GM12878 (cell line): Measurements from ENCODE around the gene SMG5. TPM values are rescaled to one million over a fixed set of nuclear protein-coding genes. Genes with fewer than 3 reads are reported as not detected.

Source experiments
- ATAC-seq: fragments of 200-7000 bp; cut with Tn5 transposase; 3 replicates; pipeline ENCODE4 v1.9.1; 2020; ENCODE audit warnings: mild to moderate bottlenecking, moderate library complexity
- BruUV-seq: library from RNA; stranded (reverse); fragments of 400-500 nt; replicated peaks from 2 replicates; lab custom pipeline; 2021; lab: Mats Ljungman, UMichigan
- CTCF ChIA-PET: fragments of 300-600 bp; sonication (Branson Sonifier 250); formaldehyde crosslinking; extraction: SDS; loops from one replicate; lab custom pipeline; 2021; ENCODE audit warnings: inconsistent platforms; lab: Yijun Ruan, JAX
- POLR2A ChIA-PET: fragments of 350-600 bp; formaldehyde crosslinking; extraction: SDS; loops from one replicate; lab custom pipeline; 2021; ENCODE audit warnings: inconsistent platforms; lab: Charles Lee
- RAD21 ChIA-PET: fragments of 300-600 bp; sonication (Branson Sonifier 250); formaldehyde crosslinking; loops from one replicate; lab custom pipeline; 2023; ENCODE audit warnings: antibody characterized with exemption; ENCODE audit not compliant: unreplicated experiment; lab: Charles Lee
- SMC1A ChIA-PET: fragments of 300-600 bp; sonication (Branson Sonifier 250); formaldehyde crosslinking; loops from one replicate; lab custom pipeline; 2023; ENCODE audit not compliant: unreplicated experiment, uncharacterized antibody; lab: Charles Lee
- DNase-seq: peaks from one replicate; pipeline ENCODE4 v3.0.0-alpha.2; 2011; ENCODE audit warnings: low read depth, low spot score
- FAIRE-seq: peaks from 3 replicates; lab custom pipeline; 2011; peaks lifted over from hg19 to GRCh38; lab: Jason Lieb, UNC
- H2AFZ ChIP-seq: 2 replicates; pipeline ENCODE4 v1.6.0; 2011; ENCODE audit warnings: low read depth, low read length, control low read depth; ENCODE audit not compliant: control insufficient read depth
- H3K27ac ChIP-seq: 2 replicates; pipeline ENCODE4 v1.5.1; 2011; ENCODE audit warnings: control low read depth; ENCODE audit not compliant: control insufficient read depth, insufficient read depth
- H3K27me3 ChIP-seq, 2 experiments: replicated peaks in 1 of 2; 2 replicates each; pipeline versions ENCODE4 v1.6.0 to v1.6.1; 2011; ENCODE audit warnings: low read length in 1 of 2; ENCODE audit not compliant: control insufficient read depth in 2 of 2, insufficient read depth in 2 of 2
- H3K36me3 ChIP-seq, 2 experiments: 2 replicates each; pipeline ENCODE4 v1.5.1; 2011; ENCODE audit warnings: low read length in 1 of 2; ENCODE audit not compliant: control insufficient read depth in 2 of 2, insufficient read depth in 2 of 2
- H3K4me1 ChIP-seq: 2 replicates; pipeline ENCODE4 v1.6.1; 2011; ENCODE audit warnings: mild to moderate bottlenecking, low read length, moderate library complexity, mixed read lengths; ENCODE audit not compliant: control insufficient read depth, insufficient read depth
- H3K4me2 ChIP-seq: 2 replicates; pipeline ENCODE4 v1.6.0; 2011; ENCODE audit warnings: control low read depth; ENCODE audit not compliant: control insufficient read depth, insufficient read depth
- H3K4me3 ChIP-seq: fragments of 200-600 bp; sonication (generic); 2 replicates; pipeline ENCODE4 v1.5.1; 2016
- H3K79me2 ChIP-seq: 2 replicates; pipeline ENCODE4 v1.6.0; 2011; ENCODE audit warnings: low read length; ENCODE audit not compliant: control insufficient read depth, insufficient read depth
- H3K9ac ChIP-seq: 2 replicates; pipeline ENCODE4 v1.8.0; 2011; ENCODE audit warnings: low read length, control low read depth, mixed read lengths; ENCODE audit not compliant: control insufficient read depth, insufficient read depth
- H3K9me3 ChIP-seq: replicated peaks from 3 replicates; pipeline ENCODE4 v1.5.1; 2011; ENCODE audit warnings: mild to moderate bottlenecking, low read length; ENCODE audit not compliant: control insufficient read depth, insufficient read depth
- H4K20me1 ChIP-seq: 2 replicates; pipeline ENCODE4 v1.6.0; 2011; ENCODE audit not compliant: control insufficient read depth, insufficient read depth
- ASH2L ChIP-seq: fragments of 300-600, 200-600 bp; sonication (generic); IDR thresholded peaks from 2 replicates; pipeline ENCODE4 v1.6.1; 2017; ENCODE audit warnings: low read depth, mild to moderate bottlenecking, borderline replicate concordance
- ATF7 ChIP-seq: fragments of 450-650 bp; IDR thresholded peaks from 2 replicates; pipeline ENCODE4 v1.6.1; 2016; ENCODE audit warnings: low read depth, mild to moderate bottlenecking
- BHLHE40 ChIP-seq, 2 experiments: fragments of 450-650 bp in 1 of 2; IDR thresholded peaks; 2 replicates each; pipeline ENCODE4 v1.6.1; 2011 to 2017; ENCODE audit warnings: low read depth in 2 of 2, borderline replicate concordance in 1 of 2, improper control_type of control experiment in 1 of 2, low read length in 1 of 2, mild to moderate bottlenecking in 1 of 2
- E2F4 ChIP-seq: IDR thresholded peaks from 2 replicates; pipeline ENCODE4 v1.6.1; 2012; ENCODE audit warnings: low read depth, low read length, improper control_type of control experiment
- E2F8 ChIP-seq: fragments of 450-650 bp; IDR thresholded peaks from 2 replicates; pipeline ENCODE4 v1.6.1; 2018; ENCODE audit warnings: mild to moderate bottlenecking, low read depth, moderate library complexity; ENCODE audit not compliant: partially characterized antibody
- ESRRA ChIP-seq: IDR thresholded peaks from 2 replicates; pipeline ENCODE4 v1.6.1; 2012; ENCODE audit warnings: mild to moderate bottlenecking, low read length, improper control_type of control experiment
- KLF5 ChIP-seq: fragments of 450-650 bp; IDR thresholded peaks from 2 replicates; pipeline ENCODE4 v1.6.1; 2014; ENCODE audit warnings: mild to moderate bottlenecking; ENCODE audit not compliant: partially characterized antibody
- MTA2 ChIP-seq: fragments of 450-650 bp; IDR thresholded peaks from 2 replicates; pipeline ENCODE4 v1.6.1; 2016; ENCODE audit warnings: low read depth, mild to moderate bottlenecking, moderate library complexity
- PKNOX1 ChIP-seq: fragments of 450-650 bp; IDR thresholded peaks from 2 replicates; pipeline ENCODE4 v1.6.1; 2016; ENCODE audit warnings: mild to moderate bottlenecking
- POLR2AphosphoS5 ChIP-seq: IDR thresholded peaks from 2 replicates; pipeline ENCODE4 v1.6.1; 2011; ENCODE audit warnings: mild to moderate bottlenecking, low read length, inconsistent platforms
- RAD21 ChIP-seq: IDR thresholded peaks from 2 replicates; pipeline ENCODE4 v1.6.1; 2011; ENCODE audit warnings: mild to moderate bottlenecking, low read depth, low read length, moderate library complexity; ENCODE audit not compliant: insufficient read depth
- RBBP5 ChIP-seq: fragments of 200-600 bp; sonication (generic); conservative IDR thresholded peaks from 2 replicates; pipeline ENCODE4 v1.6.1; 2016
- TARDBP ChIP-seq: IDR thresholded peaks from 2 replicates; pipeline ENCODE4 v1.6.1; 2016; ENCODE audit warnings: borderline replicate concordance
- YY1 ChIP-seq: IDR thresholded peaks from 2 replicates; pipeline ENCODE4 v1.6.1; 2011; ENCODE audit warnings: low read depth, mild to moderate bottlenecking, low read length
- ZBTB11 ChIP-seq: fragments of 450-650 bp; formaldehyde crosslinking; IDR thresholded peaks from 2 replicates; pipeline ENCODE4 v1.5.0; 2022; ENCODE audit warnings: mild to moderate bottlenecking, missing genetic modification characterization
- ZNF274 ChIP-seq: IDR thresholded peaks from one replicate; pipeline ENCODE4 v1.8.0; 2011; ENCODE audit not compliant: insufficient read length, insufficient read depth
- WGBS: methylation state at CpG from one replicate; pipeline ENCODE4 v1.1.6; 2016; ENCODE audit warnings: low lambda C conversion rate; ENCODE audit not compliant: insufficient replicate concordance, insufficient coverage; ENCODE audit errors: missing lambda C conversion rate; 5-methylcytosine and 5-hydroxymethylcytosine counted together
- in situ Hi-C: fragments of 300-500 bp; cut with MboI; formaldehyde crosslinking; loops from 9 replicates; pipeline ENCODE4 v1.14.3; 2018; ENCODE audit warnings: mixed read lengths
- intact Hi-C: fragments of 100-400 bp; cut with micrococcal nuclease; formaldehyde crosslinking; loops from one replicate; pipeline ENCODE4 v1.14.2; 2022; ENCODE audit not compliant: unreplicated experiment
- polyA plus RNA-seq, 11 experiments: library from polyadenylated mRNA; depleted of rRNA in 4 of 11; unstranded in 6 of 11; stranded (reverse) in 5 of 11; fragments of >200 nt; fragmentation: Nextera tagmentation in 4 of 11; fragmentation: Illumina TruSeq in 1 of 11; extraction: Ambion mirVana in 4 of 11; extraction: Trizol in 1 of 11; gene quantifications; 1 replicate in 1 of 11; 2 replicates in 10 of 11; pipeline versions ENCODE4 v1.2.1 to v1.2.3, GENCODE V29; 2011 to 2016; ENCODE audit warnings: inconsistent platforms in 2 of 11, missing spikeins in 2 of 11, low read depth in 1 of 11
- total RNA-seq, 4 experiments: library from RNA; depleted of rRNA in 3 of 4; stranded (reverse); fragments of >200 nt in 3 of 4; fragmentation: Illumina TruSeq in 1 of 4; extraction: Trizol in 1 of 4; gene quantifications; 2 replicates each; pipeline versions ENCODE4 v1.2.1 to v1.2.3, GENCODE V29; 2013 to 2021

Gene SMG5
- total and polyA plus RNA-seq, 10 of the 15 experiments (the other 5 are each of a cell fraction or from before 2014, with no cell fraction given): 0.76 to 61.5 (median 48.8) TPM

- H3K36me3 ChIP-seq: peaks cover 0 to 1% of the 10 kb centered on the region in 2 experiments; a peak in 1 of 4 replicates
- intact Hi-C loops: no loop called here
- ATAC-seq (peak; percentile 73), FAIRE-seq (peak; percentile 66), DNase-seq (no peak)
- no peaks in the 10 kb centered on the region for H3K27me3 ChIP-seq
- H3K9me3 ChIP-seq: no peaks in the 10 kb centered on the region
- H3K79me2 ChIP-seq: no peaks in the 10 kb centered on the region
- peak within 1 kb of the TSS; percentile 79 for H2AFZ ChIP-seq
- RAD21 ChIA-PET: interaction anchor here (1.0 kb wide), 1 partner anchor 12 kb away, joined by 3 read pairs; no protein-coding TSS in a partner anchor
- BruUV-seq: no TSS peak
- SMC1A ChIA-PET: interaction anchor here (0.9 to 1.4 kb wide), 4 partner anchors 12 to 69 kb away, joined by 3 to 7 read pairs (median 4); partner anchors contain the start of gene TMEM79
- peak within 1 kb of the TSS; percentile 87 for H3K4me3 ChIP-seq
- H3K27ac ChIP-seq: no peak within 1 kb of the TSS
- H3K9ac ChIP-seq: peak within 1 kb of the TSS; percentile 41
- H4K20me1 ChIP-seq: no peaks in the 10 kb centered on the region
- peaks cover 4% of the 10 kb centered on the region for H3K4me1 ChIP-seq
- peak within 1 kb of the TSS; percentile 86 for H3K4me2 ChIP-seq
- in situ Hi-C loops: no loop called here
- POLR2A ChIA-PET: interaction anchor here (1.6 kb wide), 1 partner anchor 12 kb away, joined by 4 read pairs; the partner anchor contains the start of gene TMEM79
- CTCF ChIA-PET: interaction anchor here (1.6 kb wide), 1 partner anchor 13 kb away, joined by 7 read pairs; the partner anchor contains the start of gene SMG5
- 1% methylated on average over 17 of the region's 17 CpGs for WGBS
- TF ChIP-seq RAD21 (no peak), PKNOX1 (no peak), ESRRA (no peak), TARDBP (no peak), POLR2AphosphoS5 (peak; percentile 70), RBBP5 (no peak), E2F4 (peak; percentile 88), ZBTB11 (CRISPR knock-in tag) (no peak), ZNF274 (no peak), E2F8 (no peak), ATF7 (no peak), YY1 (no peak), MTA2 (0 out of 2 replicates have a peak, but pooled peaks have one; percentile 19), ASH2L (no peak), BHLHE40 (IDR thresholded peaks at IDR 0.05; ENCODE audit: borderline replicate concordance in 1 of 2, low read depth in 2 of 2, low read length in 1 of 2) (peak; percentile 19 to 49; a peak in 2 of 4 replicates), KLF5 (no peak)
Observed at GRCh38 chr1:156295391-156295947, 12.8 kb upstream of the SMG5 start, which contains the start of gene GLMP. Gene GLMP (minus strand): TSS chr1:156295679. CDS start chr1:156295645, 34 bp downstream.
